ENCODE results near the gene ELK4. TPM values are rescaled to one million over a fixed set of nuclear protein-coding genes. Genes with fewer than 3 reads are reported as not detected.

The ELK4 gene
- total and polyA plus RNA-seq, 12 donors: 4.7 to 45.6 (median 38.9) TPM

GRCh38 chr1:205629751-205630150, 2.1 kb downstream of the ELK4 start:
- DNase-seq (no peak), ATAC-seq (no peak)
- WGBS, 2 donors: 76 to 82% methylated on average over 6 of the region's 6 CpGs
- no peaks in the 10 kb centered on the region for H3K9me3 ChIP-seq
- peaks cover 0 to 68% (median 37%) of the 10 kb centered on the region in 9 donors for H3K4me1 ChIP-seq
- H3K27me3 ChIP-seq: no peaks in the 10 kb centered on the region
- intact Hi-C loops (cut with DNase I): loop anchor here in 6 of 10 donors (2.0 to 10.0 kb wide), 8 partner anchors 31 to 1835 kb away; partner anchors contain the start of genes ZBED6 (in 1 of the 6) and ZC3H11A (in 1 of the 6)
- TF ChIP-seq, protein P1, sequence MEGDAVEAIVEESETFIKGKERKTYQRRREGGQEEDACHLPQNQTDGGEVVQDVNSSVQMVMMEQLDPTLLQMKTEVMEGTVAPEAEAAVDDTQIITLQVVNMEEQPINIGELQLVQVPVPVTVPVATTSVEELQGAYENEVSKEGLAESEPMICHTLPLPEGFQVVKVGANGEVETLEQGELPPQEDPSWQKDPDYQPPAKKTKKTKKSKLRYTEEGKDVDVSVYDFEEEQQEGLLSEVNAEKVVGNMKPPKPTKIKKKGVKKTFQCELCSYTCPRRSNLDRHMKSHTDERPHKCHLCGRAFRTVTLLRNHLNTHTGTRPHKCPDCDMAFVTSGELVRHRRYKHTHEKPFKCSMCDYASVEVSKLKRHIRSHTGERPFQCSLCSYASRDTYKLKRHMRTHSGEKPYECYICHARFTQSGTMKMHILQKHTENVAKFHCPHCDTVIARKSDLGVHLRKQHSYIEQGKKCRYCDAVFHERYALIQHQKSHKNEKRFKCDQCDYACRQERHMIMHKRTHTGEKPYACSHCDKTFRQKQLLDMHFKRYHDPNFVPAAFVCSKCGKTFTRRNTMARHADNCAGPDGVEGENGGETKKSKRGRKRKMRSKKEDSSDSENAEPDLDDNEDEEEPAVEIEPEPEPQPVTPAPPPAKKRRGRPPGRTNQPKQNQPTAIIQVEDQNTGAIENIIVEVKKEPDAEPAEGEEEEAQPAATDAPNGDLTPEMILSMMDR (IDR thresholded peaks at IDR 0.05): no peak
- H3K27ac ChIP-seq: peak overlapping the region in 1 of 10 donors; percentile 94
- peaks cover 0 to 10% (median 0%) of the 10 kb centered on the region in 9 donors for H3K36me3 ChIP-seq
- peak overlapping the region in 3 of 10 donors; percentile 60 to 73 (median 64) for H3K4me3 ChIP-seq

- H3K4me1 ChIP-seq: peaks cover 0 to 72% (median 35%) of the 10 kb centered on the region in 9 donors
Observed at GRCh38 chr1:205627956-205628355, 3.9 kb downstream of the ELK4 start.

DNA sequence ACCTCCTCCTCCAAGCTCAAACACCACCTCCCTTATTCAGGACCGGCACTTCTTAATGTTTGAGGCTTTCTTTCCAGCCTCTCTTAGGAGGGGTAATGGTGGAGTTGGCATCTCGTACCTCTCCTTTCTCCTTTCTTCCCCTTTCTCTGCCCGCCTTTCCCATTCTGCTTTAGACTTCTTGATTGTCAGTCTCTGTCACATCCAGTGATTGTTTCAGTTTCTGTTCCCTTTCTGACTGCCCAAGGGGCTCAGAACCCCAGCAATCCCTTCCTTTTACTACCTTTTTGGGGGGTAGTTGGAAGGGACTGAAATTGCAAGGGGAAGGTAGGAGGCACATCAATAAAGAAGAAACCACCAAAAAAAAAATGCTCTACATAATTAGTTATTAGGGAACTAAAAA, 5.6 kb downstream of the ELK4 start:
- peak overlapping the region in 1 of 10 donors; percentile 20 for H3K27ac ChIP-seq
- H3K4me1 ChIP-seq: peaks cover 0 to 64% (median 28%) of the 10 kb centered on the region in 9 donors
- no peak for DNase-seq
- intact Hi-C loops (cut with DNase I): loop anchor here in 2 of 10 donors (10.0 kb wide), 2 partner anchors 141 to 1831 kb away; partner anchors contain the start of genes ZBED6 (in 1 of the 2) and ZC3H11A (in 1 of the 2)
- H3K4me3 ChIP-seq: no peak overlapping the region
- TF ChIP-seq, protein P1 (IDR thresholded peaks at IDR 0.05): no peak
- no peaks in the 10 kb centered on the region for H3K9me3 ChIP-seq
- H3K27me3 ChIP-seq: no peaks in the 10 kb centered on the region
- ATAC-seq: no peak
- peaks cover 0 to 39% (median 20%) of the 10 kb centered on the region in 9 donors for H3K36me3 ChIP-seq
- WGBS, 2 donors: 90 to 91% methylated on average over 3 of the region's 3 CpGs

More at GRCh38 chr1:205627956-205628355, 3.9 kb downstream of the ELK4 start:
- WGBS, 2 donors: 90 to 95% methylated on average over 8 of the region's 8 CpGs
- no peaks in the 10 kb centered on the region for H3K27me3 ChIP-seq
- TF ChIP-seq, protein P1 (IDR thresholded peaks at IDR 0.05): no peak
- H3K36me3 ChIP-seq: peaks cover 0 to 21% (median 5%) of the 10 kb centered on the region in 9 donors
- no peak overlapping the region for H3K4me3 ChIP-seq
- DNase-seq (no peak), ATAC-seq (no peak)
- H3K27ac ChIP-seq: no peak overlapping the region
- no peaks in the 10 kb centered on the region for H3K9me3 ChIP-seq
- intact Hi-C loops (cut with DNase I): loop anchor here in 2 of 10 donors (10.0 kb wide), 2 partner anchors 143 to 1833 kb away; partner anchors contain the start of genes ZBED6 (in 1 of the 2) and ZC3H11A (in 1 of the 2)

DNA sequence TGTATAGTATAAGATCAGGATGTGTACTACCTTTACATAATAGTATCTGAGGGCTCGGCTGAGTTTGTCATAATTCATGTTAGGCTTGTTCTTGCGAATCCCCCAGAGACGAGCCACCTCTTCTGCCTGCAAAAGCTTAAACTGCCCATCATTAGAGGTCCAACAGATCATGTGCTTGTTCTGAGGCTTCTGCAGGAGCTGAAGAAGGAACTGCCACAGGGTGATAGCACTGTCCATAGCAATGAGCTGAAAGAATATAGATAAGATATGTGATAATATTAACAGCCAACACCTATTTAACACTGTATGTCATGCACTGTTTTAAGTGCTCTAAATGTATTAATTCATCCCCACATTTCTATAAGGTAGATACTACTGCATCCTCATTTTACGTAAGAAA, 8.2 kb downstream of the ELK4 start:
- DNase-seq: no peak
- intact Hi-C loops (cut with DNase I): loop anchor here in 2 of 10 donors (10.0 kb wide), 2 partner anchors 139 to 1829 kb away; partner anchors contain the start of genes ZBED6 (in 1 of the 2) and ZC3H11A (in 1 of the 2)
- Histone ChIP-seq H3K4me3 (no peak overlapping the region), H3K9me3 (no peaks in the 10 kb centered on the region), H3K36me3 (peaks cover 0 to 63% (median 30%) of the 10 kb centered on the region in 9 donors), H3K27me3 (no peaks in the 10 kb centered on the region), H3K4me1 (peaks cover 0 to 43% (median 9%) of the 10 kb centered on the region in 9 donors), H3K27ac (no peak overlapping the region)
- TF ChIP-seq, protein P1 (IDR thresholded peaks at IDR 0.05): no peak
- ATAC-seq: no peak
- 85% methylated on average over 4 of the region's 4 CpGs for WGBS, 2 donors

All from heart right ventricle (tissue), 16 donors.